Measurements from ENCODE around the gene SRRM3. TPM values are rescaled to one million over a fixed set of nuclear protein-coding genes. Genes with fewer than 3 reads are reported as not detected.

The SRRM3 gene
- total RNA-seq, 1 donor from 2014 or later = 4.0 TPM

GRCh38 chr7:76327610-76328009 is 125.9 kb downstream of the SRRM3 start:
- Mint-ChIP-seq H3K27ac (no peak overlapping the region), H3K36me3 (peaks cover 27% of the 10 kb centered on the region), H3K27me3 (no peaks in the 10 kb centered on the region), H3K9me3 (no peaks in the 10 kb centered on the region), H3K4me1 (ENCODE audit: unreplicated experiment) (peaks cover 22% of the 10 kb centered on the region), H3K4me3 (no peak overlapping the region)
- DNase-seq (ENCODE audit: extremely low spot score, unreplicated experiment) = no peak
- TF ChIP-seq, protein P1, sequence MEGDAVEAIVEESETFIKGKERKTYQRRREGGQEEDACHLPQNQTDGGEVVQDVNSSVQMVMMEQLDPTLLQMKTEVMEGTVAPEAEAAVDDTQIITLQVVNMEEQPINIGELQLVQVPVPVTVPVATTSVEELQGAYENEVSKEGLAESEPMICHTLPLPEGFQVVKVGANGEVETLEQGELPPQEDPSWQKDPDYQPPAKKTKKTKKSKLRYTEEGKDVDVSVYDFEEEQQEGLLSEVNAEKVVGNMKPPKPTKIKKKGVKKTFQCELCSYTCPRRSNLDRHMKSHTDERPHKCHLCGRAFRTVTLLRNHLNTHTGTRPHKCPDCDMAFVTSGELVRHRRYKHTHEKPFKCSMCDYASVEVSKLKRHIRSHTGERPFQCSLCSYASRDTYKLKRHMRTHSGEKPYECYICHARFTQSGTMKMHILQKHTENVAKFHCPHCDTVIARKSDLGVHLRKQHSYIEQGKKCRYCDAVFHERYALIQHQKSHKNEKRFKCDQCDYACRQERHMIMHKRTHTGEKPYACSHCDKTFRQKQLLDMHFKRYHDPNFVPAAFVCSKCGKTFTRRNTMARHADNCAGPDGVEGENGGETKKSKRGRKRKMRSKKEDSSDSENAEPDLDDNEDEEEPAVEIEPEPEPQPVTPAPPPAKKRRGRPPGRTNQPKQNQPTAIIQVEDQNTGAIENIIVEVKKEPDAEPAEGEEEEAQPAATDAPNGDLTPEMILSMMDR (conservative IDR thresholded peaks at IDR 0.05) = no peak

DNA sequence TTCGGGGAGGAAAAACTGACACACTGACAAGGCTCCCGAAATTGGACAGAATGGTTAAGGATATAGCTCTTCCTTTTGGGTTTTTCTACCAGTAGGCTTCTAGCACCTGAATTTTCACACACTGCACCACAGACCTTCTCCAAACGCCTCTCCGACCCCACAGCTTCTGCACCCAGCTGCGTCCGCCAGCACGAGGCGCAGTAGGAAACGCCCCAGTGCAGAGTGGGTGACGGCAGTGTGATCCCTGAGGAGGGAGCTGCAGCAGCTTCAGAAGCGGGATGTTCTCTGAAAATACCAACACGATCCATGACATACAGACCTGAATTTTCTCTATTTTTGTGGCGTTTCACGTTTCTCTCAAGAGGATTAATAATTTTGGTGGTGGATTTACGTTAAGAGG is 126.7 kb downstream of the SRRM3 start:
- TF ChIP-seq, protein P1 (conservative IDR thresholded peaks at IDR 0.05) = no peak
- H3K27ac Mint-ChIP-seq = no peak overlapping the region
- no peaks in the 10 kb centered on the region for H3K9me3 Mint-ChIP-seq
- H3K36me3 Mint-ChIP-seq = peaks cover 29% of the 10 kb centered on the region
- H3K27me3 Mint-ChIP-seq = no peaks in the 10 kb centered on the region
- H3K4me3 Mint-ChIP-seq = no peak overlapping the region
- H3K4me1 Mint-ChIP-seq (ENCODE audit: unreplicated experiment) = peaks cover 24% of the 10 kb centered on the region
- no peak for DNase-seq (ENCODE audit: extremely low spot score, unreplicated experiment)

- H3K4me1 Mint-ChIP-seq (ENCODE audit: unreplicated experiment) = peaks cover 34% of the 10 kb centered on the region
- no peaks in the 10 kb centered on the region for H3K9me3 Mint-ChIP-seq
- DNase-seq (ENCODE audit: extremely low spot score, unreplicated experiment) = no peak
- H3K36me3 Mint-ChIP-seq = peaks cover 32% of the 10 kb centered on the region
- TF ChIP-seq, protein P1 (conservative IDR thresholded peaks at IDR 0.05) = no peak
- no peak overlapping the region for H3K27ac Mint-ChIP-seq
- no peak overlapping the region for H3K4me3 Mint-ChIP-seq
- no peaks in the 10 kb centered on the region for H3K27me3 Mint-ChIP-seq
Observed at GRCh38 chr7:76329479-76329878, 127.8 kb downstream of the SRRM3 start.

DNA sequence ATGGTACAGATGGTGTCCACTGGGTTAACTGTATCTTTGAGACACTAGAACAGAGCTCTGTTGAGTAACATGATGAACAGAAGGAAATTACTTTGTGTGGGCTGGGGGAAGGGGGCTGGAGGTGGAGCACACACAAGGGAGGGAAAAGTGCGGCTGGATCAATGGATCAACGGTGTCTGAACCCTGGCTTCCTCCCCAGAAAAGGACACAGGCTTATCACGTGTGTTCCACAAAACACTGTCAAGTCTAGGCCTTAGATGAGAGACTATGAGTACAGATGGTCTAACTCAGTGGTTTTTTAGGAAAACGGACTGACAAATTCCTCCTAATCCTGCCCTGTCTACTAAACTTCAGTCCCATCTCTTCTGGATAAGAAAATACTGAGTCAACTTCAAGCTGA is 128.6 kb downstream of the SRRM3 start:
- H3K9me3 Mint-ChIP-seq = no peaks in the 10 kb centered on the region
- no peak for DNase-seq (ENCODE audit: extremely low spot score, unreplicated experiment)
- H3K27me3 Mint-ChIP-seq = no peaks in the 10 kb centered on the region
- TF ChIP-seq, protein P1 (conservative IDR thresholded peaks at IDR 0.05) = no peak
- peak overlapping the region; percentile 9 for H3K27ac Mint-ChIP-seq
- H3K4me3 Mint-ChIP-seq = no peak overlapping the region
- H3K36me3 Mint-ChIP-seq = peaks cover 32% of the 10 kb centered on the region
- peaks cover 34% of the 10 kb centered on the region for H3K4me1 Mint-ChIP-seq (ENCODE audit: unreplicated experiment)

DNA sequence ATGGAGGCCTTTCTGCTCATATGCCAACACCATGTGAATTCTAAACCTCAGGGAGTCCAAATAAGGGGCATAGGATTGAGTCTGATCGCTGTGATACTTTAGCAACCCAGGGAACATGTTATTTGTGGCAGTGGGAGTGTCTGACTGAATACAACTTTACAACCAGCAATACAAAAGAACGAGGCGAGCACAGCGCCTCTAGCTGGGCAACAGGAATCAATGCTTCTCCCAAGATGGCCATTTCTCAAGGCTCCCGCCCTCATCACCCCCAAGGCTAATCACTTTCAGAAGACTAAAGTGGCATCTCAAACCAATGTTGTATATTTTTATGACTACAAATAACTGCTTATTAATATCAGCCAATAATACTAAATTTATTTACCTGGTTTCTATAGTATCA is 129.0 kb downstream of the SRRM3 start:
- peaks cover 32% of the 10 kb centered on the region for H3K36me3 Mint-ChIP-seq
- TF ChIP-seq, protein P1 (conservative IDR thresholded peaks at IDR 0.05) = no peak
- no peaks in the 10 kb centered on the region for H3K27me3 Mint-ChIP-seq
- H3K27ac Mint-ChIP-seq = no peak overlapping the region
- H3K9me3 Mint-ChIP-seq = no peaks in the 10 kb centered on the region
- peaks cover 34% of the 10 kb centered on the region for H3K4me1 Mint-ChIP-seq (ENCODE audit: unreplicated experiment)
- H3K4me3 Mint-ChIP-seq = no peak overlapping the region
- DNase-seq (ENCODE audit: extremely low spot score, unreplicated experiment) = no peak

DNA sequence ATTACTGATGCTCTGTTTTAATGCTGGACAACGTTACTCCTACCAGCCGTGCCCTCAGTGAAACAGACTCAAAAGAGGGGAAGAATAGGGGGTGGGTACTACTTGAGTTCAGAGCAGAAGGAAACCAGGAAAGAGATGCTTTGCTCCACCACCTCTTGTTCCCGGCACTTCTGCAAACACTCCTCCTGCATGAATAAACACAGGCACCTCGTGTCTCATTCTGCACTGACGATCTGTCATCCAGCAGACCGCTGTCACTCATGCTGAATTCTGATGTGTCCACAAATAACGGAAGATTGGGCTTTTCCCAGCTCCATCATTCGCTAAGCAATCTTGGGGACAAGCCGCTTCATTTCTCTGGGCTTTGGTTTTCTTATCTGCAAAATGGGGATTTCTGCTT is 130.4 kb downstream of the SRRM3 start:
- Mint-ChIP-seq H3K36me3 (peaks cover 29% of the 10 kb centered on the region), H3K4me1 (ENCODE audit: unreplicated experiment) (peaks cover 38% of the 10 kb centered on the region), H3K4me3 (no peak overlapping the region), H3K9me3 (no peaks in the 10 kb centered on the region), H3K27me3 (no peaks in the 10 kb centered on the region), H3K27ac (no peak overlapping the region)
- TF ChIP-seq, protein P1 (conservative IDR thresholded peaks at IDR 0.05) = no peak
- no peak for DNase-seq (ENCODE audit: extremely low spot score, unreplicated experiment)
